AG04449 (cell line): ENCODE measurements around the gene CCDC174.

ENCODE experiments used
- CTCF ChIA-PET: fragments of 350-600 bp; formaldehyde crosslinking; extraction: SDS; loops from one replicate; lab custom pipeline; 2021; ENCODE audit warnings: antibody characterized with exemption; lab: Yijun Ruan, JAX
- POLR2A ChIA-PET: fragments of 400-600, 350-600 bp; formaldehyde crosslinking; extraction: SDS; loops from one replicate; lab custom pipeline; 2020; ENCODE audit warnings: antibody characterized with exemption, inconsistent platforms; lab: Yijun Ruan, JAX
- DNase-seq: peaks from one replicate; pipeline ENCODE4 v3.0.0-alpha.2; 2010; ENCODE audit warnings: low read depth, low spot score
- H3K4me3 ChIP-seq: 2 replicates; pipeline ENCODE4 v1.5.1; 2011; ENCODE audit warnings: low read depth, mild to moderate bottlenecking, control low read depth, low read length
- TF ChIP-seq, protein P1 (sequence below): IDR thresholded peaks from one replicate; pipeline ENCODE4 v1.5.1; 2011; ENCODE audit warnings: mild to moderate bottlenecking, moderate library complexity, low read length, control low read depth, inconsistent platforms; ENCODE audit not compliant: insufficient read depth; ENCODE audit errors: missing control alignments

Gene CCDC174

DNA sequence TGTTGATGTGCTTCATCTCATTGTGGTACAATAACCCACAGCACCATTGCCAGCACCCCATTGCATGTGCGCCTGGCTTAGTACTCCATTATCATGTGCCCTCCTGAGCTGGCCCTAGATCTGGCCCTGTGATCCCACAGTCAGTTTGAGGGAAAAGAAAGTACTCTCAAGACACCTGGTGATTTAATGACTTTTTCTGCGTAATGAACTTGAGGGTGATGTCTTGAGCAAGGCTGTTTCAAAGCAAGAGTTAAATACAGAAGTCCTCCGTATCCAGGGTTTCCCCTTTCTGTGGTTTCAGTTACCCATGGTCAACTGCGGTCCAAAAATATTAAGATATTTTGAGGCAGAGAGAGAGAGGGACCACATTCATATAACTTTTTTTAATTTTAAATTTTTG is 39.7 kb downstream of the CCDC174 start:
- H3K4me3 ChIP-seq: no peak overlapping the region
- TF ChIP-seq, protein P1, sequence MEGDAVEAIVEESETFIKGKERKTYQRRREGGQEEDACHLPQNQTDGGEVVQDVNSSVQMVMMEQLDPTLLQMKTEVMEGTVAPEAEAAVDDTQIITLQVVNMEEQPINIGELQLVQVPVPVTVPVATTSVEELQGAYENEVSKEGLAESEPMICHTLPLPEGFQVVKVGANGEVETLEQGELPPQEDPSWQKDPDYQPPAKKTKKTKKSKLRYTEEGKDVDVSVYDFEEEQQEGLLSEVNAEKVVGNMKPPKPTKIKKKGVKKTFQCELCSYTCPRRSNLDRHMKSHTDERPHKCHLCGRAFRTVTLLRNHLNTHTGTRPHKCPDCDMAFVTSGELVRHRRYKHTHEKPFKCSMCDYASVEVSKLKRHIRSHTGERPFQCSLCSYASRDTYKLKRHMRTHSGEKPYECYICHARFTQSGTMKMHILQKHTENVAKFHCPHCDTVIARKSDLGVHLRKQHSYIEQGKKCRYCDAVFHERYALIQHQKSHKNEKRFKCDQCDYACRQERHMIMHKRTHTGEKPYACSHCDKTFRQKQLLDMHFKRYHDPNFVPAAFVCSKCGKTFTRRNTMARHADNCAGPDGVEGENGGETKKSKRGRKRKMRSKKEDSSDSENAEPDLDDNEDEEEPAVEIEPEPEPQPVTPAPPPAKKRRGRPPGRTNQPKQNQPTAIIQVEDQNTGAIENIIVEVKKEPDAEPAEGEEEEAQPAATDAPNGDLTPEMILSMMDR: no peak
- CTCF ChIA-PET: no interaction called here
- DNase-seq: no peak
- POLR2A ChIA-PET: no interaction called here

DNA sequence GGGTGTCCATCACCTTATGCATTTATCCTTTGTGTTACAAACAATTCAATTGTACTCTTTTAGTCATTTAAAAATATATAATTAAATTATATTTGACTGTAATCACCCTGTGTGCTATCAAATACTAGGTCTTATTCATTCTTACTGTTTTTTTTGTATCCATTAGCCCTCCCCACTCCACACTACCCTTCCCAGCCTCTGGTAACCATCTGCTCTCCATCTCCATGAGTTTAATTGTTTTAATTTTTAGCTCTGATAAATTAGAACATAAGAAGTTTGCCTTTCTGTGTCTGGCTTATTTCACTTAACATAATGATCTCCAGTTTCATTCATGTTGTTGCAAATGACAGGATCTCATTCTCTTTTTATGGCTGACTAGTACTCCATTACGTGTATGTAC is 40.2 kb downstream of the CCDC174 start:
- DNase-seq: no peak
- no peak overlapping the region for H3K4me3 ChIP-seq
- CTCF ChIA-PET: no interaction called here
- POLR2A ChIA-PET: no interaction called here
- TF ChIP-seq, protein P1: no peak

DNA sequence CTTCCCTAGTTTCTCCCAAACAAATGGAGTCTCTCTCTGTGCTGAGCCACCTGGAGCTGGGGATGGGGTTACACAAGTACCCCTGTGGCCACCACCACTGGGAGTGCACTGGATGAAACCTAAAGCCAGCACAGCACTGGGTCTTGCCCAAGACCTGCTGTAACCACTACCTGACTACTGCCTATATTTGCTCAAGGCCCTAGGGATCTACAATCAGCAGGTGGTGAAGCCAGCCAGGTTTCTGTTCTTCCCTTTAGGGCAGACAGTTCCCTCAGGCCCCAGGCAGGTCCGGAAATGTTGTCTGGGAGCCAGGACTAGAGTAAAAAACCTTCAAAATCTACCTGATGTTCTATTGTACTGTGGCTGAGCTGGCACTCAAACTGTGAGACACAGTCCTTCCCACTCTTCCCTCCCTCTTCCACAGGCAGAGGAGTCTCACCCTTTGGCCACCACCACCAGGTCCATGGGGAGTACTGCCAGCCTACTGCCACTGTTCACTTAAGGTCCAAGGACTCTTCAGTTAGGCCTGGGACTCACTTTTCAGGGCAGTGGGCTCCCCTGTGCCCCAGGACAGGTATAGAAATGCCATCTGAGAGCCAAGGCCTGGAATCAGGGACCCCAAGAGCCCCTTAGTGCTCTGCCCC is 47.2 kb downstream of the CCDC174 start:
- CTCF ChIA-PET: no interaction called here
- TF ChIP-seq, protein P1: no peak
- H3K4me3 ChIP-seq: no peak overlapping the region
- POLR2A ChIA-PET: no interaction called here
- no peak for DNase-seq

DNA sequence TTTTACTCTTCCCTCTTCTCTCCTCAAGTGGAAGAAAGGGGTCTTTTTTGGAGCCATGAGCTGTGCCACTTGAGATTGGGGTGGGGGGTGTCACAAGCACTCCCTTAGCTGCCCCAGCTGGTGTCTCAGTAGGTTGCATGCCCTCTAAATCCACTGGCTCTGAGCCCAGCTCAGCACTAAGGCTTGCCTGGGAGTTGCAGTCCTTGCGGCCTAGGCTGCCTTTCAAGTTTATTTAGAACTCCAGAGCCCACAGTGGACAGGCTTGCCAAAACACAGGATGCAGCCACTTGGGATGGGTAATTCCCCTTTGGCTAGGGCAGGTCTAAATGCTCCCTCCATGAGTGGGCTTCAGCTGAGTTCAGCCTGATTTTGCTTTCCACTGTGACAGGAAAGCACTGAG is 48.1 kb downstream of the CCDC174 start:
- TF ChIP-seq, protein P1: no peak
- no peak overlapping the region for H3K4me3 ChIP-seq
- ChIA-PET POLR2A (no interaction called here), CTCF (interaction anchor here (0.7 kb wide), 1 partner anchor 14 kb away, joined by 3 read pairs; no protein-coding TSS in a partner anchor)
- DNase-seq: no peak

DNA sequence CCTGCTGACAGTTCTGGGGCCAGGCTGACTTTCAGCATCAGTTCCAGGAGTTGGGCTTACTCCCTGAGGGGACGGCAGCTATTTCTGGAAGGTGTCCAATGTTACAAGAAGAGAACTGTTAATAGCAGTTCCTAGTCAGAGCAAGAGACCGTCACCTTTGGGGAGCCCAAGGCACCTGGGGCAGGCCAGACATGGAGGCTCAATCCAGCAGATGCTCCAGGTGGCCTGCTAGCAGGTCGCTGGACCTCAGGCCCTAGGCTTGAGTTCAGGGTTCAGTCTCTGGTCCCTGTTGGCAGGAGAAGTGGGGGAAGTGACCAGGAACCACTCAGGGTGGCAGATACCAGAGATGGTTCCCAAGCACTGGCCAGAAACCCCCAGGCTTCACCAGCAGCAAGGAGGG is 49.3 kb downstream of the CCDC174 start:
- TF ChIP-seq, protein P1: no peak
- H3K4me3 ChIP-seq: no peak overlapping the region
- ChIA-PET CTCF (no interaction called here), POLR2A (no interaction called here)
- no peak for DNase-seq

DNA sequence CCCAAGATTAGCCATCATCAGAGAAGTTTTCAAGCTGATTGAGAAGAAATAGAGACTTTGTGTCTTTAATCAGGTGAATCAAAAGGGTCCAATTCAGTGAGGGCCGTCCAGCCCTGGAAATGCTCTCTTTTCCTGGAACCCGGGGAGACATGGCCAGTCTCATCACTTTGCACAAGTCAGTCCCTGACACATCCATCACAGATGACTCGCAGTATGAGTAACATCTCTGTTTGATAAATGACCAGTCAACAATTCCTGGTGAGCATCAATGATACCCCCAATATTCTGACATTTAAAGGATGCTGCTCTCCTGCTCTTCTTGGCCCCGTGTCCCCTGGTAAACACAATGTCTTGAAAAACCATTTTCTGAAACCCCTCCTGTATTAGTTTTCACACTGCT is 50.1 kb downstream of the CCDC174 start:
- H3K4me3 ChIP-seq: no peak overlapping the region
- CTCF ChIA-PET: no interaction called here
- no peak for DNase-seq
- TF ChIP-seq, protein P1: no peak
- POLR2A ChIA-PET: no interaction called here
